Measurements from ENCODE around the gene TLR4. TPM values are rescaled to one million over a fixed set of nuclear protein-coding genes. Genes with fewer than 3 reads are reported as not detected.
A peak's percentile ranks its signal among the peaks of the same experiment; 100 is the strongest.

TLR4 gene
- total and polyA plus RNA-seq, 11 donors, result 2.0 to 37.4 (median 10.3) TPM

GRCh38 chr9:117665601-117666385 lies 38.4 kb upstream of the TLR4 start:
- 82 to 93% (median 88%) methylated on average over 1 of the region's 1 CpG for WGBS, 4 donors
- Histone ChIP-seq H3K9me3 (peaks cover 0 to 3% (median 0%) of the 10 kb centered on the region in 12 donors), H3K27me3 (no peaks in the 10 kb centered on the region), H3K27ac (no peak overlapping the region), H3K4me1 (no peaks in the 10 kb centered on the region), H3K4me3 (no peak overlapping the region), H3K36me3 (no peaks in the 10 kb centered on the region)
- intact Hi-C loops (cut with DNase I), result no loop called here
- DNase-seq (no peak), ATAC-seq (no peak)
- no peak for TF ChIP-seq CTCF (IDR thresholded peaks at IDR 0.05)
- TF ChIP-seq POLR2A (IDR thresholded peaks at IDR 0.05), result no peak

DNA sequence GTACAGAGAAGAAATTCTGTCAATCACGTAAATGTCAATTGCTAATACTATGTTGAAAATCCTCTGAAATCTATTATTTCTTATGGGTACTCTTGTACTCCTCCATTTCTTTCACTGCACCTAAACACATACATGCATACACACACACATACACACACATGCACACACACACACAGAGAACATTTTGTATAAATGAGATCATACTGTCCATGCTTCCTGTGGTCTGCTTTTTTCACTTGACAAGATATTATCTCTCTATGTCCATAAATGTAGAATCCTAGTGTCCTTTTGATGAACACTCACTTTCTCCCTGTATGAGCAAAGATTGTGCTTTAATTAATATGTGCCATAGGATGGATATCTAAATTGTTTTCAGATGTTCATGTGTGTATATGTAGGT lies 32.7 kb upstream of the TLR4 start:
- Histone ChIP-seq H3K27ac (no peak overlapping the region), H3K9me3 (no peaks in the 10 kb centered on the region), H3K36me3 (no peaks in the 10 kb centered on the region), H3K4me3 (no peak overlapping the region), H3K27me3 (no peaks in the 10 kb centered on the region), H3K4me1 (no peaks in the 10 kb centered on the region)
- ATAC-seq (no peak), DNase-seq (no peak)
- no peak for TF ChIP-seq POLR2A (IDR thresholded peaks at IDR 0.05)
- TF ChIP-seq CTCF (IDR thresholded peaks at IDR 0.05), result no peak
- WGBS, 4 donors, result 95 to 98% (median 95%) methylated on average over 1 of the region's 1 CpG
- intact Hi-C loops (cut with DNase I), result no loop called here

DNA sequence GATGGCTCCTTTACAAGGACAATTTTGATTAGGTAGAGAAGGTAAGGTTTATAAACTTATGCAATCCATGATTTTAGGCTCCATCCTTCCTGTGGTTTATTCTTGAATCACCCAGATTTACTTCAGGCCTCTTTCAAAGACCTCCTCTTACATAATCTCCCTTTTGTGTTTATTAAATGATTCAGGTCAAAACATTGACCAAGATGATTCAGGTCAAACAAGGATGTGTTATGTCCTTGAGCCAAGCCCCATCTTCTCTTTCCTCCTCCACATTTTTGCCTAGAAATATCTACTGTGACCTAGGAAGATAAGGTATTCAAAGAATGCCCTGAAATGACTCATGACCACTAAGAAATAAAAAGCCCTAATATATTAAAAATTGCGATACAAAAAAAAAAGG lies 31.8 kb upstream of the TLR4 start:
- TF ChIP-seq CTCF (IDR thresholded peaks at IDR 0.05), result no peak
- TF ChIP-seq POLR2A (IDR thresholded peaks at IDR 0.05), result no peak
- ATAC-seq, result no peak
- H3K27ac ChIP-seq, result no peak overlapping the region
- H3K36me3 ChIP-seq, result no peaks in the 10 kb centered on the region
- H3K4me3 ChIP-seq, result no peak overlapping the region
- peaks cover 0 to 3% (median 0%) of the 10 kb centered on the region in 12 donors for H3K4me1 ChIP-seq
- no peaks in the 10 kb centered on the region for H3K27me3 ChIP-seq
- H3K9me3 ChIP-seq, result no peaks in the 10 kb centered on the region
- intact Hi-C loops (cut with DNase I), result no loop called here
- DNase-seq, result no peak
- WGBS, 4 donors, result 78 to 97% (median 93%) methylated on average over 1 of the region's 1 CpG

GRCh38 chr9:117677572-117677971 lies 26.6 kb upstream of the TLR4 start:
- Histone ChIP-seq H3K9me3 (no peaks in the 10 kb centered on the region), H3K36me3 (no peaks in the 10 kb centered on the region), H3K27ac (peak overlapping the region in 3 of 12 donors; percentile 0 to 46 (median 1)), H3K27me3 (no peaks in the 10 kb centered on the region), H3K4me3 (no peak overlapping the region), H3K4me1 (peaks cover 0 to 36% (median 6%) of the 10 kb centered on the region in 12 donors)
- DNase-seq (no peak), ATAC-seq (peak in 1 of 4 donors; percentile 52)
- TF ChIP-seq POLR2A (IDR thresholded peaks at IDR 0.05), result no peak
- TF ChIP-seq CTCF (IDR thresholded peaks at IDR 0.05), result peak in 2 of 12 donors; percentile 23 to 29
- intact Hi-C loops (cut with DNase I), result no loop called here
